DOHH2 (cell line): ENCODE results near the gene SAMD4A.

Source experiments
- H3F3A ChIP-seq: fragments of 200-600 bp; sonication (generic), shearing (Covaris generic); 2 replicates; pipeline ENCODE4 v1.6.0; 2016; ENCODE audit warnings: antibody characterized with exemption, mild to moderate bottlenecking; ENCODE audit not compliant: control insufficient read depth, insufficient read depth
- H3K27ac ChIP-seq: fragments of 200-600 bp; sonication (generic); 2 replicates; pipeline ENCODE4 v1.5.1; 2014; ENCODE audit warnings: low read depth, mild to moderate bottlenecking, low read length, moderate library complexity
- H3K27me3 ChIP-seq: fragments of 200-600 bp; sonication (generic); 2 replicates; pipeline ENCODE4 v1.6.1; 2014; ENCODE audit warnings: mild to moderate bottlenecking, low read length, mixed read lengths; ENCODE audit not compliant: control insufficient read depth
- H3K36me3 ChIP-seq: fragments of 200-600 bp; sonication (generic); 2 replicates; pipeline ENCODE4 v1.6.1; 2014; ENCODE audit warnings: mild to moderate bottlenecking, low read length, moderate library complexity, mixed read lengths; ENCODE audit not compliant: control insufficient read depth
- H3K4me1 ChIP-seq: fragments of 200-600 bp; sonication (generic); 2 replicates; pipeline ENCODE4 v1.6.1; 2014; ENCODE audit warnings: mild to moderate bottlenecking, low read length, mixed read lengths; ENCODE audit not compliant: control insufficient read depth
- H3K4me2 ChIP-seq: fragments of 200-600 bp; sonication (generic); 2 replicates; pipeline ENCODE4 v1.6.0; 2014; ENCODE audit warnings: mild to moderate bottlenecking, low read length, moderate library complexity
- H3K4me3 ChIP-seq: fragments of 200-600 bp; sonication (generic); 2 replicates; pipeline ENCODE4 v1.5.1; 2014; ENCODE audit warnings: mild to moderate bottlenecking, low read length, mixed read lengths
- H3K79me2 ChIP-seq: fragments of 200-600 bp; sonication (generic); 2 replicates; pipeline ENCODE4 v1.6.1; 2014; ENCODE audit warnings: mild to moderate bottlenecking, low read length, mixed read lengths; ENCODE audit not compliant: control insufficient read depth
- H3K9me2 ChIP-seq: fragments of 200-600 bp; sonication (generic); replicated peaks from 2 replicates; pipeline ENCODE4 v1.6.1; 2014; ENCODE audit warnings: mild to moderate bottlenecking, low read length, mixed read lengths; ENCODE audit not compliant: control insufficient read depth
- H3K9me3 ChIP-seq: fragments of 200-600 bp; sonication (generic); 2 replicates; pipeline ENCODE4 v1.6.1; 2014; ENCODE audit warnings: antibody characterized with exemption, low read length, mixed read lengths; ENCODE audit not compliant: control insufficient read depth, insufficient read depth
- H4K20me1 ChIP-seq: fragments of 200-600 bp; sonication (generic); 2 replicates; pipeline ENCODE4 v1.6.0; 2014; ENCODE audit warnings: low read depth, mild to moderate bottlenecking, antibody characterized with exemption, low read length, moderate library complexity; ENCODE audit not compliant: control insufficient read depth, insufficient read depth
- EZH2phosphoT487 ChIP-seq: fragments of 200-600 bp; sonication (generic); IDR thresholded peaks from 2 replicates; pipeline ENCODE4 v1.6.1; 2017; ENCODE audit warnings: borderline replicate concordance, mild to moderate bottlenecking, antibody characterized with exemption, low read length, moderate library complexity, mixed read lengths
- TF ChIP-seq, protein P1 (sequence below): fragments of 200-600 bp; sonication (generic); IDR thresholded peaks from one replicate; pipeline ENCODE4 v1.5.1; 2014; ENCODE audit warnings: antibody characterized with exemption, mild to moderate bottlenecking, low read depth, low read length; ENCODE audit not compliant: poor library complexity, severe bottlenecking

Gene SAMD4A

GRCh38 chr14:54577494-54577893 is 10.6 kb downstream of the SAMD4A start:
- Histone ChIP-seq H4K20me1 (no peaks in the 10 kb centered on the region), H3K27ac (no peak overlapping the region)
- TF ChIP-seq, protein P1, sequence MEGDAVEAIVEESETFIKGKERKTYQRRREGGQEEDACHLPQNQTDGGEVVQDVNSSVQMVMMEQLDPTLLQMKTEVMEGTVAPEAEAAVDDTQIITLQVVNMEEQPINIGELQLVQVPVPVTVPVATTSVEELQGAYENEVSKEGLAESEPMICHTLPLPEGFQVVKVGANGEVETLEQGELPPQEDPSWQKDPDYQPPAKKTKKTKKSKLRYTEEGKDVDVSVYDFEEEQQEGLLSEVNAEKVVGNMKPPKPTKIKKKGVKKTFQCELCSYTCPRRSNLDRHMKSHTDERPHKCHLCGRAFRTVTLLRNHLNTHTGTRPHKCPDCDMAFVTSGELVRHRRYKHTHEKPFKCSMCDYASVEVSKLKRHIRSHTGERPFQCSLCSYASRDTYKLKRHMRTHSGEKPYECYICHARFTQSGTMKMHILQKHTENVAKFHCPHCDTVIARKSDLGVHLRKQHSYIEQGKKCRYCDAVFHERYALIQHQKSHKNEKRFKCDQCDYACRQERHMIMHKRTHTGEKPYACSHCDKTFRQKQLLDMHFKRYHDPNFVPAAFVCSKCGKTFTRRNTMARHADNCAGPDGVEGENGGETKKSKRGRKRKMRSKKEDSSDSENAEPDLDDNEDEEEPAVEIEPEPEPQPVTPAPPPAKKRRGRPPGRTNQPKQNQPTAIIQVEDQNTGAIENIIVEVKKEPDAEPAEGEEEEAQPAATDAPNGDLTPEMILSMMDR, result no peak
- no peak for TF ChIP-seq EZH2phosphoT487

DNA sequence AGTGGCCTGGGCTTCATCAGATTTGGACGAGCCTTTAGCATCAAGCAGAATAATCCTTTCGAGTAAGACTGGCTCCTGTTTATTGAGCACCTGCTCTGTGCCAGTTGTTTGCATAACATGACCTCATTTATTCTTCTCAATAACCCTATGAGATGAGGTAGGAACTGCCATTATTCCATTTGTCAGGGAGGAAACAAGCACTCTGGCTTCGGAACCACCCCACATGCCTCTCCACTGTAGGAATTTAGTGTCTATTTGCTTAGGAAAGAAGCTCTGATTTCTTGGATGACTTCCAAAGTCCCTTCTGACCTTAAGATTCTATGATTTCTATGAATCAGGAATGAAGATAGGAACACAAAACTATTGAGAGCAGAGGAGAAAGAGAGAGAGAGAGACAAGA is 11.0 kb downstream of the SAMD4A start:
- Histone ChIP-seq H3K9me3 (peaks cover 3% of the 10 kb centered on the region; the same call in 1 of the 2 replicates), H3K79me2 (no peaks in the 10 kb centered on the region), H3K27me3 (no peaks in the 10 kb centered on the region), H3F3A (no peaks in the 10 kb centered on the region), H3K4me3 (no peak overlapping the region), H3K27ac (no peak overlapping the region), H3K36me3 (no peaks in the 10 kb centered on the region), H3K4me1 (no peaks in the 10 kb centered on the region), H3K9me2 (no peaks in the 10 kb centered on the region), H3K4me2 (no peak overlapping the region), H4K20me1 (no peaks in the 10 kb centered on the region)
- TF ChIP-seq, protein P1, result no peak
- TF ChIP-seq EZH2phosphoT487, result no peak

More at GRCh38 chr14:54577494-54577893, 10.6 kb downstream of the SAMD4A start:
- Histone ChIP-seq H3K27me3 (no peaks in the 10 kb centered on the region), H3K4me1 (no peaks in the 10 kb centered on the region), H3K79me2 (no peaks in the 10 kb centered on the region), H3K36me3 (no peaks in the 10 kb centered on the region), H3K4me2 (no peak overlapping the region), H3F3A (no peaks in the 10 kb centered on the region), H3K4me3 (no peak overlapping the region), H3K9me3 (peaks cover 6% of the 10 kb centered on the region; the same call in 1 of the 2 replicates), H3K9me2 (no peaks in the 10 kb centered on the region)

DNA sequence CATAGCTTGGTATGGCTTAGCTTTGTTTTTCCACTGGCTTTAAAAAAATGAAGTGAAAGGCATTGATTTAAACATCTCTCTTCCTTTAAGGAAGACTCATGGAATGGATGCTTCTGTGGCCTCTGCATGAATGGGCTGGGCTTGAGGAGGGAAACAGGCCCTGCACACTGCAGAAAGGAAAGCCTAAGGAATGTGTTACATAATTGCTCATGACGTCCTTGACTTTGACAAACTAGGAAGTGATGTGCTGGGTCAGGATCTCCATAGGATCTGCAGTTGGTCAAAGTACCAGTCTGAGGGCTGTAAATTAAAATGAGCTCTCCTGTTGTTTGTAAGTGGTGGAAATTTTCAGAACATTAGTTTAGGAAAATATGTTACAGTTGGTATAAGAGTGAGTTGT is 12.7 kb downstream of the SAMD4A start:
- Histone ChIP-seq H3K9me2 (no peaks in the 10 kb centered on the region), H3K4me3 (no peak overlapping the region), H3K27ac (no peak overlapping the region), H3K4me2 (no peak overlapping the region), H3K36me3 (no peaks in the 10 kb centered on the region), H4K20me1 (no peaks in the 10 kb centered on the region), H3K27me3 (no peaks in the 10 kb centered on the region), H3K4me1 (no peaks in the 10 kb centered on the region), H3F3A (no peaks in the 10 kb centered on the region), H3K79me2 (no peaks in the 10 kb centered on the region), H3K9me3 (no peaks in the 10 kb centered on the region)
- no peak for TF ChIP-seq EZH2phosphoT487
- TF ChIP-seq, protein P1, result no peak

GRCh38 chr14:54580933-54581332 is 14.0 kb downstream of the SAMD4A start:
- Histone ChIP-seq H4K20me1 (no peaks in the 10 kb centered on the region), H3K27me3 (no peaks in the 10 kb centered on the region), H3K9me2 (no peaks in the 10 kb centered on the region), H3K4me2 (no peak overlapping the region), H3K79me2 (no peaks in the 10 kb centered on the region), H3K4me3 (no peak overlapping the region), H3K9me3 (no peaks in the 10 kb centered on the region), H3F3A (no peaks in the 10 kb centered on the region), H3K27ac (no peak overlapping the region), H3K36me3 (no peaks in the 10 kb centered on the region), H3K4me1 (no peaks in the 10 kb centered on the region)
- TF ChIP-seq EZH2phosphoT487, result no peak
- TF ChIP-seq, protein P1, result no peak
